ENCODE results near the gene NSMCE4A. TPM values are rescaled to one million over a fixed set of nuclear protein-coding genes. Genes with fewer than 3 reads are reported as not detected.

The NSMCE4A gene
- total and polyA plus RNA-seq, 7 donors, result 10.7 to 41.9 (median 15.3) TPM

GRCh38 chr10:121956111-121957061, 18.6 kb downstream of the NSMCE4A start:
- H3K27ac ChIP-seq, result no peak overlapping the region
- DNase-seq, result no peak
- TF ChIP-seq CTCF (IDR thresholded peaks at IDR 0.05), result no peak
- no peaks in the 10 kb centered on the region for H3K27me3 ChIP-seq (ENCODE audit: insufficient read depth in 3 of 3, low read length in 2 of 3)
- H3K9me3 ChIP-seq, result no peaks in the 10 kb centered on the region
- WGBS, 3 donors, result 83 to 88% (median 86%) methylated on average over 7 of the region's 7 CpGs
- intact Hi-C loops (cut with DNase I), result no loop called here
- peaks cover 2 to 62% of the 10 kb centered on the region in 2 donors for H3K36me3 ChIP-seq (ENCODE audit: insufficient read depth in 1 of 2, low read depth in 1 of 2)
- H3K4me1 ChIP-seq, result no peaks in the 10 kb centered on the region
- ATAC-seq, result no peak
- H3K4me3 ChIP-seq, result no peak overlapping the region

GRCh38 chr10:121952226-121952625, 22.8 kb downstream of the NSMCE4A start:
- no peak for DNase-seq
- intact Hi-C loops (cut with DNase I), result no loop called here
- WGBS, 3 donors, result 85 to 95% (median 88%) methylated on average over 5 of the region's 5 CpGs
- Histone ChIP-seq H3K27me3 (ENCODE audit: insufficient read depth in 3 of 3, low read length in 2 of 3) (no peaks in the 10 kb centered on the region), H3K36me3 (ENCODE audit: insufficient read depth in 1 of 2, low read depth in 1 of 2) (peaks cover 0 to 23% of the 10 kb centered on the region in 2 donors), H3K4me1 (no peaks in the 10 kb centered on the region), H3K4me3 (no peak overlapping the region), H3K27ac (no peak overlapping the region), H3K9me3 (no peaks in the 10 kb centered on the region)
- no peak for TF ChIP-seq CTCF (IDR thresholded peaks at IDR 0.05)
- peak in 3 of 4 donors; percentile 37 to 52 (median 50) for ATAC-seq

- H3K27ac ChIP-seq, result no peak overlapping the region
- 82 to 91% (median 84%) methylated on average over 3 of the region's 3 CpGs for WGBS, 3 donors
- no peak for TF ChIP-seq CTCF (IDR thresholded peaks at IDR 0.05)
- intact Hi-C loops (cut with DNase I), result no loop called here
- H3K36me3 ChIP-seq (ENCODE audit: insufficient read depth in 1 of 2, low read depth in 1 of 2), result no peaks in the 10 kb centered on the region
- ATAC-seq (no peak), DNase-seq (no peak)
- no peaks in the 10 kb centered on the region for H3K27me3 ChIP-seq (ENCODE audit: insufficient read depth in 3 of 3, low read length in 2 of 3)
- no peaks in the 10 kb centered on the region for H3K4me1 ChIP-seq
- H3K9me3 ChIP-seq, result no peaks in the 10 kb centered on the region
- H3K4me3 ChIP-seq, result no peak overlapping the region
These were observed 25.6 kb downstream of the NSMCE4A start for GRCh38 chr10:121949451-121949850.

- Histone ChIP-seq H3K4me1 (no peaks in the 10 kb centered on the region), H3K36me3 (ENCODE audit: insufficient read depth in 1 of 2, low read depth in 1 of 2) (no peaks in the 10 kb centered on the region), H3K27me3 (ENCODE audit: insufficient read depth in 3 of 3, low read length in 2 of 3) (no peaks in the 10 kb centered on the region), H3K9me3 (no peaks in the 10 kb centered on the region), H3K27ac (no peak overlapping the region), H3K4me3 (no peak overlapping the region)
- ATAC-seq, result no peak
- intact Hi-C loops (cut with DNase I), result no loop called here
- TF ChIP-seq CTCF (IDR thresholded peaks at IDR 0.05), result no peak
- no peak for DNase-seq
- whole genome bisulfite sequencing, 3 donors, result 73 to 83% (median 79%) methylated on average over 2 of the region's 2 CpGs
These were observed 26.0 kb downstream of the NSMCE4A start for GRCh38 chr10:121949049-121949448.
